Measurements from ENCODE around the gene GALNS. TPM values are rescaled to one million over a fixed set of nuclear protein-coding genes. Genes with fewer than 3 reads are reported as not detected.

Gene GALNS
- total and polyA plus RNA-seq, 4 donors = 6.8 to 20.6 (median 10.8) TPM

- TF ChIP-seq ATF3 (IDR thresholded peaks at IDR 0.05) (no peak), ZBTB33 (IDR thresholded peaks at IDR 0.05) (no peak), JUND (IDR thresholded peaks at IDR 0.05) (no peak), EGR1 (IDR thresholded peaks at IDR 0.05; ENCODE audit: low read depth in 2 of 2) (no peak)
- peak overlapping the region; percentile 76 to 88 for H3K27ac ChIP-seq (ENCODE audit: low read depth in 1 of 2, low read length in 2 of 2)
- WGBS = 35% methylated on average over 46 of the region's 46 CpGs
- no peaks in the 10 kb centered on the region for H3K9me3 ChIP-seq (ENCODE audit: control insufficient read depth in 4 of 4, low read length in 3 of 4)
- peaks cover 16 to 57% (median 34%) of the 10 kb centered on the region in 4 donors for H3K4me1 ChIP-seq (ENCODE audit: control insufficient read depth in 4 of 4, insufficient read depth in 4 of 4, low read length in 3 of 4)
- H3K36me3 ChIP-seq (ENCODE audit: control insufficient read depth in 4 of 4, insufficient read depth in 3 of 4, low read depth in 1 of 4, low read length in 3 of 4) = peaks cover 0 to 10% (median 2%) of the 10 kb centered on the region in 4 donors
- no peak for DNase-seq (ENCODE audit: low spot score)
- H3K27me3 ChIP-seq (ENCODE audit: control insufficient read depth in 4 of 4, insufficient read depth in 4 of 4, low read length in 3 of 4) = no peaks in the 10 kb centered on the region
- no peak overlapping the region for H3K9ac ChIP-seq (ENCODE audit: low read depth in 1 of 2, low read length in 2 of 2)
- peak overlapping the region in 2 of 3 donors; percentile 15 to 33 for H3K4me3 ChIP-seq (ENCODE audit: low read depth in 1 of 3, low read length in 3 of 3)
Measured at GRCh38 chr16:88881007-88881615, 24.4 kb upstream of the GALNS start.

DNA sequence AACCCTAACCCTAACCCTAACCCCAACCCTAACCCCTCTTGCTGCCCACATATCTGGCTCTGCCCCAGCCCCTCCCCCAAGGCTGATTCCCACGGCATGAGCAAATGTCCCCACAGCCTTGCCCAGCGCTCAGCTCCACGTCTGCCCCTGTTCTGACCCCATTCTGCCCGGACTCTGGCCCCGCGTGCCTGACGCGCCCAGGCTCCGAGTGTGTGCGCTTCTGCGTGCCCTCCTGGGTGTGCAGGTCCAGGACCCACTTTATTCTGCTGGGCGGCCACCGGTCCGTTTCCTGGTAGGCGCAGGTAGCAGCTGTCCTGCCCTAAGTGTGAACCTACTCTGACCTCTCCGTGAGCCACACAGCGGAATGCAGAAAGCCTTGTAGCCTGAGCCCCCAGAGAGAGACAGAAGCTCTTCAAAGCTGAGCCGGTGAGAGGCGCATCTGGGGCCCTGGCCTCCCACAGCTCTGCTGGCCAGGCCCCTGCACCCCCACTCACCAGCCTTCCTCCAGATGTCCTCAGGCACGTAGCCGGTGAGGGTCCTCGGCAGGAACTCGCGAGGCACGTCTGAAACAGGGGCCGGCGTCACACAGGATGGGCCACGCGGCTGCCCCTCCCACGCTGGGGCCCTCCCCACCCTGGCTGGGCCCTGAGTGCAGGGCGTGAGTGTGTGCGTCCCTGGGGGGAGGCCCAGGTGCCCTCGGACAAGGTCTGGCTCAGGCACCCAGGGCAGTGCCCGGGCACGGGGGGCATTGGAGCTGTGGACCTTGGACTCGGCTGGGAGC lies 23.7 kb upstream of the GALNS start:
- peaks cover 0 to 10% (median 2%) of the 10 kb centered on the region in 4 donors for H3K36me3 ChIP-seq (ENCODE audit: control insufficient read depth in 4 of 4, insufficient read depth in 3 of 4, low read depth in 1 of 4, low read length in 3 of 4)
- H3K9ac ChIP-seq (ENCODE audit: low read depth in 1 of 2, low read length in 2 of 2) = peak overlapping the region in 1 of 2 donors; percentile 19
- no peaks in the 10 kb centered on the region for H3K27me3 ChIP-seq (ENCODE audit: control insufficient read depth in 4 of 4, insufficient read depth in 4 of 4, low read length in 3 of 4)
- no peaks in the 10 kb centered on the region for H3K9me3 ChIP-seq (ENCODE audit: control insufficient read depth in 4 of 4, low read length in 3 of 4)
- H3K4me3 ChIP-seq (ENCODE audit: low read depth in 1 of 3, low read length in 3 of 3) = peak overlapping the region in 2 of 3 donors; percentile 15 to 33
- TF ChIP-seq RXRA (IDR thresholded peaks at IDR 0.05) (peak; percentile 91 to 93), HNF4G (IDR thresholded peaks at IDR 0.05) (peak; percentile 67), REST (IDR thresholded peaks at IDR 0.05) (peak; percentile 14), HNF4A (conservative IDR thresholded peaks at IDR 0.05) (peak; percentile 81 to 87), SP1 (IDR thresholded peaks at IDR 0.05) (peak; percentile 87), GABPA (IDR thresholded peaks at IDR 0.05 in 1 of 2, conservative IDR thresholded peaks at IDR 0.05 in 1 of 2) (no peak)
- TF ChIP-seq, protein P1, sequence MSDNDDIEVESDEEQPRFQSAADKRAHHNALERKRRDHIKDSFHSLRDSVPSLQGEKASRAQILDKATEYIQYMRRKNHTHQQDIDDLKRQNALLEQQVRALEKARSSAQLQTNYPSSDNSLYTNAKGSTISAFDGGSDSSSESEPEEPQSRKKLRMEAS (IDR thresholded peaks at IDR 0.05) = no peak
- DNase-seq (ENCODE audit: low spot score) = no peak
- 30% methylated on average over 36 of the region's 36 CpGs for WGBS
- peaks cover 15 to 57% (median 34%) of the 10 kb centered on the region in 4 donors for H3K4me1 ChIP-seq (ENCODE audit: control insufficient read depth in 4 of 4, insufficient read depth in 4 of 4, low read length in 3 of 4)
- peak overlapping the region; percentile 76 to 88 for H3K27ac ChIP-seq (ENCODE audit: low read depth in 1 of 2, low read length in 2 of 2)
